Measurements from ENCODE around the gene CDHR1.

CDHR1 gene

GRCh38 chr10:84230359-84230758 lies 36.0 kb downstream of the CDHR1 start:
- Mint-ChIP-seq H3K27me3 (peaks cover 59% of the 10 kb centered on the region), H3K27ac (ENCODE audit: low read depth) (no peak overlapping the region), H3K9me3 (no peaks in the 10 kb centered on the region), H3K36me3 (ENCODE audit: insufficient read depth) (no peaks in the 10 kb centered on the region), H3K4me1 (no peaks in the 10 kb centered on the region), H3K4me3 (no peak overlapping the region)
- no peak for ATAC-seq (replicated peaks; ENCODE audit: extremely low read depth, poor library complexity, severe bottlenecking)
- DNase-seq (ENCODE audit: low spot score in 2 of 2), result no peak

- Mint-ChIP-seq H3K4me3 (no peak overlapping the region), H3K9me3 (no peaks in the 10 kb centered on the region)
Observed at GRCh38 chr10:84232376-84232775, 38.0 kb downstream of the CDHR1 start.

GRCh38 chr10:84233940-84234339 lies 39.6 kb downstream of the CDHR1 start:
- peaks cover 39% of the 10 kb centered on the region for H3K27me3 Mint-ChIP-seq
- ATAC-seq (replicated peaks; ENCODE audit: extremely low read depth, poor library complexity, severe bottlenecking) (no peak), DNase-seq (ENCODE audit: low spot score in 2 of 2) (no peak)
- no peak overlapping the region for H3K4me3 Mint-ChIP-seq
- no peaks in the 10 kb centered on the region for H3K4me1 Mint-ChIP-seq
- H3K36me3 Mint-ChIP-seq (ENCODE audit: insufficient read depth), result no peaks in the 10 kb centered on the region
- H3K9me3 Mint-ChIP-seq, result no peaks in the 10 kb centered on the region
- H3K27ac Mint-ChIP-seq (ENCODE audit: low read depth), result no peak overlapping the region

More at GRCh38 chr10:84232376-84232775, 38.0 kb downstream of the CDHR1 start:
- H3K27me3 Mint-ChIP-seq, result peaks cover 52% of the 10 kb centered on the region
- no peak overlapping the region for H3K27ac Mint-ChIP-seq (ENCODE audit: low read depth)
- H3K36me3 Mint-ChIP-seq (ENCODE audit: insufficient read depth), result no peaks in the 10 kb centered on the region
- ATAC-seq (replicated peaks; ENCODE audit: extremely low read depth, poor library complexity, severe bottlenecking) (no peak), DNase-seq (ENCODE audit: low spot score in 2 of 2) (no peak)
- no peaks in the 10 kb centered on the region for H3K4me1 Mint-ChIP-seq

- Mint-ChIP-seq H3K27ac (ENCODE audit: low read depth) (no peak overlapping the region), H3K27me3 (peaks cover 39% of the 10 kb centered on the region), H3K4me1 (no peaks in the 10 kb centered on the region), H3K9me3 (no peaks in the 10 kb centered on the region), H3K36me3 (ENCODE audit: insufficient read depth) (no peaks in the 10 kb centered on the region), H3K4me3 (no peak overlapping the region)
- DNase-seq (ENCODE audit: low spot score in 2 of 2), result no peak
- ATAC-seq (replicated peaks; ENCODE audit: extremely low read depth, poor library complexity, severe bottlenecking), result no peak
Observed at GRCh38 chr10:84234479-84234878, 40.1 kb downstream of the CDHR1 start.

- DNase-seq (ENCODE audit: low spot score in 2 of 2) (no peak), ATAC-seq (replicated peaks; ENCODE audit: extremely low read depth, poor library complexity, severe bottlenecking) (no peak)
- Mint-ChIP-seq H3K9me3 (no peaks in the 10 kb centered on the region), H3K27ac (ENCODE audit: low read depth) (no peak overlapping the region), H3K36me3 (ENCODE audit: insufficient read depth) (no peaks in the 10 kb centered on the region), H3K4me3 (no peak overlapping the region), H3K4me1 (no peaks in the 10 kb centered on the region), H3K27me3 (peaks cover 40% of the 10 kb centered on the region)
Observed at GRCh38 chr10:84235096-84235495, 40.8 kb downstream of the CDHR1 start.

GRCh38 chr10:84236807-84237198 lies 42.5 kb downstream of the CDHR1 start:
- no peak overlapping the region for H3K4me3 Mint-ChIP-seq
- H3K27me3 Mint-ChIP-seq, result peaks cover 43% of the 10 kb centered on the region
- no peak overlapping the region for H3K27ac Mint-ChIP-seq (ENCODE audit: low read depth)
- no peak for DNase-seq (ENCODE audit: low spot score in 2 of 2)
- no peaks in the 10 kb centered on the region for H3K4me1 Mint-ChIP-seq
- no peaks in the 10 kb centered on the region for H3K36me3 Mint-ChIP-seq (ENCODE audit: insufficient read depth)
- ATAC-seq (replicated peaks; ENCODE audit: extremely low read depth, poor library complexity, severe bottlenecking), result no peak
- no peaks in the 10 kb centered on the region for H3K9me3 Mint-ChIP-seq

GRCh38 chr10:84237199-84238051 lies 43.1 kb downstream of the CDHR1 start:
- H3K4me1 Mint-ChIP-seq, result no peaks in the 10 kb centered on the region
- no peak overlapping the region for H3K27ac Mint-ChIP-seq (ENCODE audit: low read depth)
- no peak overlapping the region for H3K4me3 Mint-ChIP-seq
- H3K36me3 Mint-ChIP-seq (ENCODE audit: insufficient read depth), result no peaks in the 10 kb centered on the region
- H3K27me3 Mint-ChIP-seq, result peaks cover 38% of the 10 kb centered on the region
- ATAC-seq (replicated peaks; ENCODE audit: extremely low read depth, poor library complexity, severe bottlenecking) (no peak), DNase-seq (ENCODE audit: low spot score in 2 of 2) (no peak)
- H3K9me3 Mint-ChIP-seq, result no peaks in the 10 kb centered on the region

GRCh38 chr10:84238909-84239308 lies 44.6 kb downstream of the CDHR1 start:
- ATAC-seq (replicated peaks; ENCODE audit: extremely low read depth, poor library complexity, severe bottlenecking) (no peak), DNase-seq (ENCODE audit: low spot score in 2 of 2) (no peak)
- Mint-ChIP-seq H3K4me1 (no peaks in the 10 kb centered on the region), H3K27me3 (peaks cover 31% of the 10 kb centered on the region), H3K4me3 (no peak overlapping the region), H3K9me3 (no peaks in the 10 kb centered on the region), H3K36me3 (ENCODE audit: insufficient read depth) (no peaks in the 10 kb centered on the region), H3K27ac (ENCODE audit: low read depth) (no peak overlapping the region)

GRCh38 chr10:84241185-84241790 lies 47.0 kb downstream of the CDHR1 start, which contains the start of gene LRIT1:
Gene LRIT1, minus strand, starts transcription at chr10:84241546. Its CDS starts 107 bp downstream, at chr10:84241439.
- ATAC-seq (replicated peaks; ENCODE audit: extremely low read depth, poor library complexity, severe bottlenecking) (no peak), DNase-seq (ENCODE audit: low spot score in 2 of 2) (no peak)
- Mint-ChIP-seq H3K4me1 (no peaks in the 10 kb centered on the region), H3K27me3 (peaks cover 28% of the 10 kb centered on the region), H3K36me3 (ENCODE audit: insufficient read depth) (no peaks in the 10 kb centered on the region), H3K27ac (ENCODE audit: low read depth) (no peak within 1 kb of the TSS), H3K9me3 (no peaks in the 10 kb centered on the region), H3K4me3 (no peak within 1 kb of the TSS)

GRCh38 chr10:84243759-84244158 lies 49.4 kb downstream of the CDHR1 start:
- Mint-ChIP-seq H3K9me3 (no peaks in the 10 kb centered on the region), H3K27me3 (peaks cover 30% of the 10 kb centered on the region), H3K4me1 (no peaks in the 10 kb centered on the region), H3K27ac (ENCODE audit: low read depth) (no peak overlapping the region), H3K36me3 (ENCODE audit: insufficient read depth) (no peaks in the 10 kb centered on the region), H3K4me3 (no peak overlapping the region)
- ATAC-seq (replicated peaks; ENCODE audit: extremely low read depth, poor library complexity, severe bottlenecking) (no peak), DNase-seq (ENCODE audit: low spot score in 2 of 2) (no peak)

- H3K36me3 Mint-ChIP-seq (ENCODE audit: insufficient read depth), result no peaks in the 10 kb centered on the region
- H3K9me3 Mint-ChIP-seq, result no peaks in the 10 kb centered on the region
- H3K27me3 Mint-ChIP-seq, result peaks cover 21% of the 10 kb centered on the region
- H3K27ac Mint-ChIP-seq (ENCODE audit: low read depth), result no peak within 1 kb of the TSS
- no peaks in the 10 kb centered on the region for H3K4me1 Mint-ChIP-seq
- no peak for DNase-seq (ENCODE audit: low spot score in 2 of 2)
- no peak within 1 kb of the TSS for H3K4me3 Mint-ChIP-seq
- ATAC-seq (replicated peaks; ENCODE audit: extremely low read depth, poor library complexity, severe bottlenecking), result no peak
Observed at GRCh38 chr10:84244651-84245270, 50.4 kb downstream of the CDHR1 start, which contains the start of gene RGR. Gene RGR, plus strand, starts transcription at chr10:84245053. Its CDS starts 38 bp downstream, at chr10:84245091.

GRCh38 chr10:84247496-84247895 lies 53.2 kb downstream of the CDHR1 start:
- Mint-ChIP-seq H3K4me3 (no peak overlapping the region), H3K27me3 (peaks cover 14% of the 10 kb centered on the region), H3K4me1 (no peaks in the 10 kb centered on the region), H3K9me3 (no peaks in the 10 kb centered on the region), H3K27ac (ENCODE audit: low read depth) (no peak overlapping the region), H3K36me3 (ENCODE audit: insufficient read depth) (no peaks in the 10 kb centered on the region)
- DNase-seq (ENCODE audit: low spot score in 2 of 2) (no peak), ATAC-seq (replicated peaks; ENCODE audit: extremely low read depth, poor library complexity, severe bottlenecking) (no peak)
